HepG2 (cell line): ENCODE data around the gene VKORC1. TPM values are rescaled to one million over a fixed set of nuclear protein-coding genes. Genes with fewer than 3 reads are reported as not detected.
A peak's percentile ranks its signal among the peaks of the same experiment; 100 is the strongest.

Experiments used
- FOXO1 ChIP-seq: sonication (generic); formaldehyde crosslinking; IDR thresholded peaks from 2 replicates; pipeline ENCODE4 v1.4.0; 2020; ENCODE audit warnings: missing genetic modification reagents
- HIC2 ChIP-seq: sonication (generic); formaldehyde crosslinking; IDR thresholded peaks from 2 replicates; pipeline ENCODE4 v1.9.0; 2022; ENCODE audit warnings: low read depth, missing genetic modification reagents
- KDM2A ChIP-seq: sonication (generic); formaldehyde crosslinking; IDR thresholded peaks from 2 replicates; pipeline ENCODE4 v1.4.0; 2020; ENCODE audit warnings: low read depth, missing genetic modification reagents, borderline replicate concordance
- PREB ChIP-seq: sonication (generic); formaldehyde crosslinking; IDR thresholded peaks from 2 replicates; pipeline ENCODE4 v1.4.0; 2020; ENCODE audit warnings: missing genetic modification reagents
- SIN3A ChIP-seq: IDR thresholded peaks from 2 replicates; pipeline ENCODE4 v1.6.1; 2011; ENCODE audit warnings: low read depth, mild to moderate bottlenecking, control low read depth, low read length, borderline replicate concordance
- SRSF4 ChIP-seq: fragments of 200-400 bp; formaldehyde crosslinking; IDR thresholded peaks from one replicate; pipeline ENCODE4 v1.6.1; 2018; ENCODE audit warnings: mild to moderate bottlenecking, low read depth, low read length, moderate library complexity; ENCODE audit not compliant: poor library complexity, severe bottlenecking
- TRIM22 ChIP-seq: fragments of 450-650 bp; IDR thresholded peaks from 2 replicates; pipeline ENCODE4 v1.6.1; 2017
- ZBTB26 ChIP-seq: IDR thresholded peaks from 2 replicates; pipeline ENCODE4 v1.6.1; 2016; ENCODE audit warnings: missing compliant biosample characterization, missing genetic modification reagents, borderline replicate concordance
- ZNF75D ChIP-seq: sonication (generic); formaldehyde crosslinking; IDR thresholded peaks from 2 replicates; pipeline ENCODE4 v1.8.1; 2023; ENCODE audit warnings: missing genetic modification reagents, mild to moderate bottlenecking, borderline replicate concordance
- polyA plus RNA-seq, 8 experiments: library from polyadenylated mRNA; depleted of rRNA in 3 of 8; stranded (reverse) in 7 of 8; unstranded in 1 of 8; fragments of >200 nt; fragmentation: Illumina TruSeq in 4 of 8; extraction: Trizol in 4 of 8; gene quantifications; 2 replicates each; pipeline versions ENCODE4 v1.2.1 to v1.2.3, GENCODE V29; 2011 to 2016; ENCODE audit warnings: low read depth in 4 of 8, missing spikeins in 1 of 8, mixed read lengths in 1 of 8; ENCODE audit not compliant: insufficient read depth in 1 of 8
- total RNA-seq, 5 experiments: library from RNA; depleted of rRNA; stranded (reverse); fragments of >200 nt; fragmentation: Illumina TruSeq; extraction: Trizol; gene quantifications; 2 replicates each; pipeline ENCODE4 v1.2.3, GENCODE V29; 2016; ENCODE audit warnings: low read depth in 1 of 5

The VKORC1 gene
- total and polyA plus RNA-seq, 2 of the 13 experiments (the other 11 are each of a cell fraction or from before 2014, with no cell fraction given), result 141 to 615 TPM

DNA sequence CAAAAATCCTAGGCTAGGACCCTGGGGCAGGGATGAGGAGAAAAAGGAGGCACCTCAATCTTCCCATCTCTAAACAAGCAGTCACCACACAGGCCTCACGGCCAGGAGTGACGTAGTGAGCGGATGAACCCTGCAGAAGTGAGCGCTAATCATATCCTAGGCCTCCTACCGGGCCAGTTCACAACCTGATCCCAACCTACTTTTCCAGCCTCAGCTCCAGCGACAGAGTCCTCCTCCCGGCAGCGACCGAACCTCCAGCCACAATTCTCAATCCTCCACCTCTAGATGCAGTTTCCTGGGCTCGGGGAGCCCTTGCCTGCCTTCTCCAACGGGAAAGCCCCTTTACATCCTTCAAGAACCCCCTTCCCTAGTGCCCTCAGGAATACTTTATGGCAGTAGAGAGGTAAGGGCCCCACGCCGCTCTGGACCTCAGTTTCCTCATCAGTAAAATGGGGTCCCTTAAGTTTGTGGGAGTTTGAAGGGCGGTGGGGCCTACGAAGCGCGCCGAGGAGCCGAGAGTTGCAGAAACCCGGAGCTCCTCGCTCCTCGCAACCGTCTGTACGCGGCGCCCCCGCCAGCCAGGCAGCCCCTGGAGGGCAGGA is 22.0 kb downstream of the VKORC1 start (continued):
- TF ChIP-seq SIN3A (no peak), FOXO1 (CRISPR knock-in tag) (no peak), HIC2 (CRISPR knock-in tag) (no peak), ZBTB26 (CRISPR knock-in tag) (no peak; the same call in 1 of the 2 replicates), TRIM22 (no peak), ZNF75D (no peak), SRSF4 (no peak), PREB (CRISPR knock-in tag) (no peak), KDM2A (peak; percentile 19; the same call in 1 of the 2 replicates)
- TF ChIP-seq, all 625 proteins: peak for 67
